GM12872 (cell line): ENCODE data around the gene CELA3B.

Experiments
- CTCF ChIP-seq: IDR thresholded peaks from 3 replicates; pipeline ENCODE4 v1.5.1; 2011; ENCODE audit warnings: low read depth, mild to moderate bottlenecking, low read length, moderate library complexity; ENCODE audit not compliant: insufficient read depth

The CELA3B gene

GRCh38 chr1:21950734-21951133 is 26.1 kb upstream of the CELA3B start:
- no peak for TF ChIP-seq CTCF

GRCh38 chr1:21951226-21951870 is 25.5 kb upstream of the CELA3B start:
- TF ChIP-seq CTCF, result no peak

- no peak for TF ChIP-seq CTCF
Observed at GRCh38 chr1:21952786-21953520, 23.9 kb upstream of the CELA3B start.

- no peak for TF ChIP-seq CTCF
Observed at GRCh38 chr1:21955058-21955457, 21.8 kb upstream of the CELA3B start.

GRCh38 chr1:21955501-21956281 is 21.1 kb upstream of the CELA3B start:
- TF ChIP-seq CTCF, result no peak

GRCh38 chr1:21956720-21957552 is 19.9 kb upstream of the CELA3B start:
- no peak for TF ChIP-seq CTCF

- no peak for TF ChIP-seq CTCF
Observed at GRCh38 chr1:21961337-21961736, 15.5 kb upstream of the CELA3B start.
